SHP77 (cell line): ENCODE data around the gene KRTAP15-1.

Experiments
- DNase-seq, 2 experiments: peaks; one replicate each; lab custom pipeline; 2025; lab: John Stamatoyannopoulos, UW

Gene KRTAP15-1

DNA sequence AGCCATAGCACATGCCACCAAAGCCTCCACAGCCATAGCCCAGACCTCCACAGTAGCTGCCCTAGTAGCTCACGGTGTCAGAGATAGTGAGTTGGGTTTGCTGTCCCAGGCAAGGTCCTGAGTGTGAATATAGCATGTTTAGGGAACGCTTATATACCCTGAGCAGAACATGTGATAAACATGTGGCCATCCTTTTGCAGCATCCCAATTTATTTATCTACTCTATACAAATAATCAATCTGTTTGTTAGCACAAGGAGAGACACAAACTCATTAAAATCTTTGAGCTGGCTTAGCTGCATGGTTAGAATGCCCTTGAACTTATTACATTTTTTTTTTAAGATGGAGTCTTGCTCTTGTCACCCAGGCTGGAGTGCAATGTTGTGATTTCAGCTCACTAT, 47.3 kb downstream of the KRTAP15-1 start, which contains the start of gene KRTAP19-2:
TSS of gene KRTAP19-2 (minus strand) at position 101 of the 400 bp plus-strand sequence. CDS start at position 13, 88 bp downstream.
- DNase-seq: no peak
